GM23248 (cell line): ENCODE results near the gene RHAG. TPM values are rescaled to one million over a fixed set of nuclear protein-coding genes. Genes with fewer than 3 reads are reported as not detected.

Source experiments
- DNase-seq: peaks from one replicate; pipeline ENCODE4 v3.0.0-alpha.2; 2015
- H2AFZ ChIP-seq: fragments of 200-600 bp; sonication (generic); 2 replicates; pipeline ENCODE4 v1.6.1; 2016; ENCODE audit warnings: antibody characterized with exemption
- H3F3A ChIP-seq: fragments of 200-600 bp; sonication (generic); 2 replicates; pipeline ENCODE4 v1.6.1; 2016; ENCODE audit warnings: mild to moderate bottlenecking, antibody characterized with exemption, mixed run types; ENCODE audit not compliant: insufficient read depth
- H3K27ac ChIP-seq: fragments of 200-600 bp; sonication (generic); 2 replicates; pipeline ENCODE4 v1.5.1; 2016; ENCODE audit warnings: mild to moderate bottlenecking
- H3K27me3 ChIP-seq: fragments of 200-600 bp; sonication (generic); replicated peaks from 2 replicates; pipeline ENCODE4 v1.6.1; 2016; ENCODE audit warnings: mild to moderate bottlenecking; ENCODE audit not compliant: insufficient read depth
- H3K36me3 ChIP-seq: fragments of 200-600 bp; sonication (generic); 2 replicates; pipeline ENCODE4 v1.6.1; 2016; ENCODE audit warnings: low read depth, mild to moderate bottlenecking
- H3K4me1 ChIP-seq: fragments of 200-600 bp; sonication (generic); 2 replicates; pipeline ENCODE4 v1.6.1; 2016; ENCODE audit warnings: mild to moderate bottlenecking; ENCODE audit not compliant: insufficient read depth
- H3K4me2 ChIP-seq: fragments of 200-600 bp; sonication (generic); one replicate; pipeline ENCODE4 v1.6.1; 2016; ENCODE audit warnings: mild to moderate bottlenecking; ENCODE audit not compliant: unreplicated experiment
- H3K4me3 ChIP-seq: fragments of 200-600 bp; sonication (generic); 2 replicates; pipeline ENCODE4 v1.5.1; 2016; ENCODE audit warnings: mild to moderate bottlenecking
- H3K79me2 ChIP-seq: fragments of 200-600 bp; sonication (generic); 2 replicates; pipeline ENCODE4 v1.6.1; 2016; ENCODE audit warnings: mild to moderate bottlenecking; ENCODE audit not compliant: insufficient read depth
- H3K9ac ChIP-seq: fragments of 200-600 bp; sonication (generic); 2 replicates; pipeline ENCODE4 v1.6.1; 2016; ENCODE audit warnings: mild to moderate bottlenecking
- H3K9me2 ChIP-seq: fragments of 200-600 bp; sonication (generic); 2 replicates; pipeline ENCODE4 v1.6.1; 2016; ENCODE audit warnings: mixed run types, mild to moderate bottlenecking, moderate library complexity; ENCODE audit not compliant: insufficient read depth
- H3K9me3 ChIP-seq: fragments of 200-600 bp; sonication (generic); one replicate; pipeline ENCODE4 v1.6.1; 2017; ENCODE audit warnings: low read depth
- H4K20me1 ChIP-seq: fragments of 200-600 bp; sonication (generic); 2 replicates; pipeline ENCODE4 v1.6.0; 2016; ENCODE audit not compliant: insufficient read depth
- EZH2 ChIP-seq: fragments of 200-600 bp; sonication (generic); IDR thresholded peaks from 2 replicates; pipeline ENCODE4 v1.6.1; 2018; ENCODE audit warnings: antibody characterized with exemption, mild to moderate bottlenecking; ENCODE audit not compliant: insufficient read depth, poor library complexity, severe bottlenecking
- EZH2phosphoT487 ChIP-seq: fragments of 200-600 bp; sonication (generic); IDR thresholded peaks from 2 replicates; pipeline ENCODE4 v1.6.1; 2018; ENCODE audit warnings: antibody characterized with exemption, moderate library complexity, mild to moderate bottlenecking, low read depth; ENCODE audit not compliant: insufficient read depth
- WGBS, 2 experiments: methylation state at CpG; one replicate each; pipeline ENCODE4 v1.1.6; 2015 to 2017; ENCODE audit warnings: low lambda C conversion rate in 2 of 2, low coverage in 1 of 2; ENCODE audit errors: missing lambda C conversion rate in 2 of 2; 5-methylcytosine and 5-hydroxymethylcytosine counted together
- in situ Hi-C: fragments of 300-500 bp; cut with MboI; formaldehyde crosslinking; loops from 2 replicates; pipeline ENCODE4 v1.15.0; 2020
- polyA plus RNA-seq: library from polyadenylated mRNA; unstranded; fragments of >200 nt; fragmentation: Nextera tagmentation; extraction: Ambion mirVana; gene quantifications from 2 replicates; pipeline ENCODE4 v1.2.1, GENCODE V29; 2016
- total RNA-seq: library from RNA; depleted of rRNA; stranded (reverse); fragments of >200 nt; shearing (Covaris generic); gene quantifications from 2 replicates; pipeline ENCODE4 v1.2.3, GENCODE V29; 2014

Gene RHAG
- total and polyA plus RNA-seq, 2 experiments from 2014 or later = not detected

DNA sequence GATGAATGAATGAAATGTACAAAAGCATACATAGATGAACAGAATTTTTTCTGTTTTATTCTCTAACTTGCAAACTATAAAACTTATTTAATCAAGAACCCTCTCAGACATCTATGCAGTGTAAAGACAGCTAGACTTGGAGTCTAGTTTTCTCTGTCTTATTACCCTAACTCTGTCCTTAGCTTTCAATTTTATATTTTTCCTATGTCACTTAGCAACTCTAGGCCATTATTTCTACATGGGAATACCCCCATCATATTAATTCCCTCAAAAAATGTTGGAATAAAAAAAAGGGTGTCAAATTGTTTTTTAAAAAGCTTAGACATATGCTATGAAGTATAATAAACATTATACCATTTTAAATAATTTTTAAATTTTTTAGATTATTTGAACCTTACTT lies 1.2 kb downstream of the RHAG start:
- no peak overlapping the region for H3K9ac ChIP-seq
- no peak for DNase-seq
- no peaks in the 10 kb centered on the region for H3K79me2 ChIP-seq
- no peaks in the 10 kb centered on the region for H3K4me1 ChIP-seq
- no peaks in the 10 kb centered on the region for H4K20me1 ChIP-seq
- H3F3A ChIP-seq = no peaks in the 10 kb centered on the region
- H2AFZ ChIP-seq = no peak overlapping the region
- in situ Hi-C loops = no loop called here
- no peaks in the 10 kb centered on the region for H3K9me3 ChIP-seq
- no peak overlapping the region for H3K27ac ChIP-seq
- H3K4me2 ChIP-seq = no peak overlapping the region
- H3K9me2 ChIP-seq = no peaks in the 10 kb centered on the region
- no peaks in the 10 kb centered on the region; the same call in 1 of the 2 replicates for H3K27me3 ChIP-seq
- TF ChIP-seq EZH2 = no peak
- no peak for TF ChIP-seq EZH2phosphoT487
- H3K4me3 ChIP-seq = no peak overlapping the region
- H3K36me3 ChIP-seq = no peaks in the 10 kb centered on the region

DNA sequence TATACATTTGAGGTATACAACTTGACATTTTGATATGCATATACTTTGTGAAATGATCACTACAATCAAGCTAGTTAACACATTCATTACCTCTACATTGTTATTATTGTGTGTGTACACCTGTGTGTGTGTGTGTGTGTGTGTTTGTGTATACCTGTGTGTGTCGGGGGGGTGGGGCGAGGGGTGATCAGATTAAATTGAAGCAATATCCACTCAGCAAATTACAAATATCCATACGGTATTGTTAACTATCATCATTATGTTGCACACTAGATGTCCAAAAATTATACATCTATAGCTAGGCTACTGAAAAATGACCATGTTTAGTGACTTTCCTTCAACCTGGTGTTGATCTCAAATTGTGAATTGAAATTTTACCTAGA lies 1.8 kb downstream of the RHAG start:
- no peak for DNase-seq
- H3K9me2 ChIP-seq = no peaks in the 10 kb centered on the region
- H3K79me2 ChIP-seq = no peaks in the 10 kb centered on the region
- H3K27ac ChIP-seq = no peak overlapping the region
- in situ Hi-C loops = no loop called here
- H3K4me2 ChIP-seq = no peak overlapping the region
- H3K36me3 ChIP-seq = no peaks in the 10 kb centered on the region
- WGBS, 2 experiments = 26 to 28% methylated on average over 2 to 3 of the region's 3 CpGs
- no peak overlapping the region for H2AFZ ChIP-seq
- TF ChIP-seq EZH2 (no peak), EZH2phosphoT487 (no peak)
- no peaks in the 10 kb centered on the region for H4K20me1 ChIP-seq
- no peak overlapping the region for H3K9ac ChIP-seq
- no peaks in the 10 kb centered on the region; the same call in 1 of the 2 replicates for H3K27me3 ChIP-seq
- H3F3A ChIP-seq = no peaks in the 10 kb centered on the region
- no peak overlapping the region for H3K4me3 ChIP-seq
- no peaks in the 10 kb centered on the region for H3K9me3 ChIP-seq
- H3K4me1 ChIP-seq = no peaks in the 10 kb centered on the region

GRCh38 chr6:49634092-49634835 lies 2.4 kb downstream of the RHAG start:
- in situ Hi-C loops = no loop called here
- Histone ChIP-seq H3K9me2 (no peaks in the 10 kb centered on the region), H3K79me2 (no peaks in the 10 kb centered on the region), H3K27ac (no peak overlapping the region), H3K4me1 (no peaks in the 10 kb centered on the region), H3K27me3 (no peaks in the 10 kb centered on the region; the same call in 1 of the 2 replicates), H3K36me3 (no peaks in the 10 kb centered on the region), H3K4me3 (no peak overlapping the region), H3K9me3 (no peaks in the 10 kb centered on the region), H3K4me2 (no peak overlapping the region), H3F3A (no peaks in the 10 kb centered on the region), H3K9ac (no peak overlapping the region), H2AFZ (no peak overlapping the region), H4K20me1 (no peaks in the 10 kb centered on the region)
- TF ChIP-seq EZH2 (no peak), EZH2phosphoT487 (no peak)
- 40 to 53% methylated on average over 6 of the region's 6 CpGs for WGBS, 2 experiments
- DNase-seq = no peak

DNA sequence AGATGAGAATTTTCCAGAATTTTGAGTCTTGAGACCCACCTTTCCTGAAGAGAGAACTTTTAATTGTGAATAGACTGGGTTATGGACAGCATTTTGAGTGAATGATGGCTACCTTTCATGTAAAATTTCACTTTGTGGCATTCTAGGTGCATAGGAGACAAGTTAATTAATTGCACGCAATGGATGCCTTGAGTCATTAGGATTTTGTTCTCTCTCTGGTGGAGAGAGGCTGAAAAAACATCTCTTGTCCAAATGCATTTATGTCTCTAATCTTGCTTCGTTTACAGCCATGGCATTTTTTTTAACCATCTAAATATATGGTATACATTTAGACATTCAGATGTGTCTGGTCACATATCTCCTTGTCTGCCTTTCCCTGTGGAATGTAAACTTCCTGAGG lies 3.1 kb downstream of the RHAG start:
- DNase-seq = no peak
- H3K9me3 ChIP-seq = no peaks in the 10 kb centered on the region
- H2AFZ ChIP-seq = no peak overlapping the region
- 34 to 35% methylated on average over 2 of the region's 2 CpGs for WGBS, 2 experiments
- H3K9ac ChIP-seq = no peak overlapping the region
- H3K36me3 ChIP-seq = no peaks in the 10 kb centered on the region
- no peak overlapping the region for H3K27ac ChIP-seq
- no peak overlapping the region for H3K4me3 ChIP-seq
- no peaks in the 10 kb centered on the region for H3K4me1 ChIP-seq
- no peaks in the 10 kb centered on the region for H3F3A ChIP-seq
- H3K27me3 ChIP-seq = no peaks in the 10 kb centered on the region; the same call in 1 of the 2 replicates
- TF ChIP-seq EZH2phosphoT487 (no peak), EZH2 (no peak)
- H4K20me1 ChIP-seq = no peaks in the 10 kb centered on the region
- no peaks in the 10 kb centered on the region for H3K79me2 ChIP-seq
- H3K9me2 ChIP-seq = no peaks in the 10 kb centered on the region
- H3K4me2 ChIP-seq = no peak overlapping the region
- in situ Hi-C loops = no loop called here
